HG03571 (cell line): ENCODE results near the gene FRS2.

ENCODE experiments used
- ATAC-seq: cut with Tn5 transposase; IDR thresholded peaks from one replicate; pipeline ENCODE4 v1.9.1; 2021; ENCODE audit not compliant: unreplicated experiment

Gene FRS2

DNA sequence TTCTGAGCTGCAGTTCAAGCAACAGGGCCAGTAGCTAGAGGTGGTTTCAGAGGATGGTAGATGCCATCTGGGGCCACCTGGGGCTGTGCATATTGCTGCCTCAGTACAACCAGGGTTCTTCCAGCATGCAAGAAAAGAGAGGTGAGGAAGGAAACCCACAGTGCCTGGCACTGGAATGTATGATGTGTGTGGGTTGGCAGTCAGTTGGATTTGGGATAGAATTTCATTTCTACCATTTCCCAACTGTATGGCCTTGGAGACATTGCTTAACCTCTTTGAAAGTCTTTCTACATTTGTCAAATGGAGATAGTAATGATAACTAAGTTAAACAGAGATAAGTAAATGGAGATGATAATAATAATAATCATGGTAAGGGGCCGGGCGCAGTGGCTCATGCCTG is 150.7 kb downstream of the FRS2 start:
- no peak for ATAC-seq

- no peak for ATAC-seq
Observed at GRCh38 chr12:69621551-69621950, 151.4 kb downstream of the FRS2 start.

GRCh38 chr12:69623970-69624369 is 153.8 kb downstream of the FRS2 start:
- ATAC-seq, result no peak

DNA sequence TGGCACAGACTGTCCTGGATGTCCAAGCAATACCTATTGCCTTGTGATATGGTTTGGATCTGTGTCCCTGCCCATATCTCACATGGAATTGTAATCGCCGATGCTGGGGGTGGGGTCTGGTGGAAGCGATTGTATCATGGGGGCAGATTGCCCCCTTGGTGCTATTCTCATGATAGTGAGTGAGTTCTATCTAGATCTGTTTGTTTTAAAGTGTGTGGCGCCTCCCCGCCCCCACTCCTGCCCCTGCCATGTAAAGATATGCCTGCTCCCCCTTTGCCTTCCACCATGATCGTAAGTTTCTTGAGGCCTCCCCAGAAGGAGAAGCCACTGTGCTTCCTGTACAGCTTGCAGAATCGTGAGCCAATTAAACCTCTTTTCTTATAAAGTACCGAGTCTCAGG is 157.3 kb downstream of the FRS2 start:
- no peak for ATAC-seq
